GM19099 (cell line): ENCODE results near the gene FAM32A.

Experiments
- POLR2A ChIP-seq: IDR thresholded peaks from 3 replicates; pipeline ENCODE4 v1.6.1; 2011; ENCODE audit warnings: low read depth; ENCODE audit not compliant: insufficient read length; ENCODE audit errors: extremely low read depth

The FAM32A gene

DNA sequence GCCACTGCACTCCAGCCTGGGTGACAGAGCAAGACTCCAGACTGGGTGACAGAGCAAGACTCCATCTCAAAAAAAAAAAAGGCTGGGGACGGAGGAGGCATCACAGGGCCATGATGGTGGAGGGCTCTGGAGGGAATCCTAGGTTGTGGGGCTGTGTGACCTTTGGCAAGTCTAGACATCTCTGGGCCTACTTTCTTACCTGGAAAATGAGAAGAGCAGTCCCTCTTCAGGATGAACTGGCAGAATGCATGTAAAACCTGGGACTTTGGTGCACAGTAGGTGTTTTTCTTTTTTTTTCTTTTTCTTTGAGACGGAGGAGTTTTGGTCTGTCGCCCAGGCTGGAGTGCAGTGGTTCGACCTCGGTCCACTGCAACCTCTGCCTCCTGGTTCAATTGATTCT, 25.6 kb upstream of the FAM32A start:
- no peak for TF ChIP-seq POLR2A

DNA sequence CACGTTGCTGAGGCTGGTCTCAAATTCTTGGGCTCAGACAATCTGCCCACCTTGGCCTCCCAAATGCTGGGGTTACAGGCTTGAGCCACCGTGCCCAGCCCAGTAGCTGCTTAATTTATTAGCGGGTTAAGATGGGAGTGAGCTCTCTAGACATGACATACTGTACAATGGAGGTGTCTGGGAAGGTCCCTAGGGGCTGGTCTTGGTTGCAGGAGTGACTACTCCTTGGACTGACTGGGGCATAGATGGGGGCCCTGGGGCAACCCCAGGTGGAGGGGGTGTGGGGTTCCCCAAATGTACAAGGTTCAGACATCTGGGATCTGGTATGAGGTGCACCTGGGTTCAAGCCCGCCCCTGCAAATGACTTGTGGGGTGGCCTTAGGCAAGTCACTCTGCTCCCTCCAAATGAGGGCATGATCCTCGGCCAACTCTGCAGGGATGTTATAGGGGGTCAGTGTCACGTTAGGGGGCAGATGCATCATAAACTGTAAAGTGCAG, 24.7 kb upstream of the FAM32A start:
- TF ChIP-seq POLR2A: no peak

DNA sequence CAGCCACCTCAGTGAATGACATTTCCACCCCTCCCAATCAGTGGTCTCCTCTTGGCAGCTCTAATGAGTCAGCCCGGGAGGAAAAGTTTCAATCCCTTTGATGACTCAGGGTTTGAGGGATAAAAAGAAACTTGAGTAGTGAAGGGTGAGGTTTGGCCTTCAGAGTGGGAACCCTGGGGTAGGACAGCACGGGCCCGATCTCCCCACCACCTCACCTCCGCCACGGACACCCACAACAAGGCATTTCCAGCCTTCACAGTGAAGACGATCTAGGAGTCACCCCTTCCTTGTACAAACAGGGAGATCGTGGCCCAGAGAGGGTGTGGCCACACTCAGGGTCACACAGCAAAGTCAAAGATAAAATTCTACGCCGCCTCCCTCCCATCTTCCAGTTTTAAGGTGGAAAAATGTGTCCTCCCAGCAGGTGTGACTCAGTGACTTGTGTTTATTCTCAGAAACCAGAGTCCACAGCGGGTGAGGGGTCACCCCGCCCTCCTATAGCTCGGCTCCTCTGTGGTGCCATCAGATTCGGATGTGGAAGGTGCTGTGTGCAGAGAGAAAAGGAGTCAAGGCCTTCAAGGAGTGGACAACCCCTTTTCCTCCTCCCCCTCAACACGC, 24.2 kb upstream of the FAM32A start:
- TF ChIP-seq POLR2A: no peak

DNA sequence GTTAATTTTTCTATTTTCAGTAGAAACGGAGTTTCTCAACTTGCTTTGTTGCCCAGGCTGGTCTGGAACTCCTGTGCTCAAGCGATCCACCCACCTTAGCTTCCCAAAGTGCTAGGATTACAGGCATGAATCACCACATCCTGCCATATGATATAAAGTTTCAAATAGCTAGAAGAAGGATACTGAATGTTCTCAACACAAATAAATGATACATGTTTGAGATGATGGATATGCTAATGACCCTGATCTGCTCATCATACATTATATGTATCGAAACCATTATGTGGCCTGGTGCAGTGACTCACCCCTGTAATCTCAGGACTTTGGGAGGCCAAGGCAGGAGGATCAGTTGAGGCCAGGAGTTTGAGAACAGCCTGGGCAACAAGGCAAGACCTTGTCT, 23.4 kb upstream of the FAM32A start:
- no peak for TF ChIP-seq POLR2A

DNA sequence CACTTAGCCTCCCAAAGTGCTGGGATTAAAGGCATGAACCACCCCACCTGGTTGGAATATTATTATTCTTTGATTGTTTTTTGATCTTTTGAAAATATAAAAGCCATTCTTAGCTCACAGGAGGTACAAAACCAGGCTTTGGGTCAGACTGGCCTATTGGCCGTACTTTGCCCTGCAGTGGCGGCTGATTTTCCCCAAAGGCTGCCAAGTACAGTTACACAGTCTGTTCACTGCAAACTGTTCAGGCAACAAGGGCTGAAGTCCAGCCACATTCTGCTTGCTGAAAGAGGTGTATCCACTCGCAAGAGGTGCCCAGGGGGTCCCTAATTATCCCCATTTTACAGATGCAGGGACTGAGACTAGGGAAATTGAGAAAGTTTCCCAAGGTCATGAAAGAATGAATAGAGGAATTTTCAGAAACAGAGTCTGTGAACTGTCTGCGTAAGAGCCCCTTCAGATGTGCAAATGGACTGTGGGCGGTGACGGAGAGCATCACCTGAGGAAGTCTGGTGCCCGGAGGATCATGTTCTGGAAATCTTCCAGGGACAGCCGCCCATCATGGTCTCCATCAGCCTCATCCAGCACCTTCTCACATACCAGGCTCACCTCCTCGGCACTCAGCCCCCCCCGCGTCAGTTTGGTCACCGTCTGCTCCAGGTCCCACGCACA, 20.9 kb upstream of the FAM32A start:
- no peak for TF ChIP-seq POLR2A

DNA sequence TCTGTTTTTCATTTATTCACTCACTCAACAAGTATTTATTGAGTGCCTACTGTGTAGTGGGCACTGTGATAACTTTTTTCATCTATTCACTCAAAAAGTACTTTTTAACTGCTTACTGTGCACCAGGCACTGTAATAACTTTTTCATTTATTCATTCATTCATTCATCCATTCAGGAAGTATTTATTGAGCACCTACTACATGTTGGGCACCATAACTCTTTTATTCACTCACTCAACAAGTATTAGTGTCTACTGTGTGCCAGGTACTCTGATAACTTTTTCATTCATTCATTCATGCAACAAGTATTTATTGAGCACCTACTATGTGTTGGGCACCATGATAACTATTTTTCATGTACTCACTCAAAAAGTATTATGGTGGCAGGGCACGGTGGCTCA, 18.8 kb upstream of the FAM32A start:
- no peak for TF ChIP-seq POLR2A

DNA sequence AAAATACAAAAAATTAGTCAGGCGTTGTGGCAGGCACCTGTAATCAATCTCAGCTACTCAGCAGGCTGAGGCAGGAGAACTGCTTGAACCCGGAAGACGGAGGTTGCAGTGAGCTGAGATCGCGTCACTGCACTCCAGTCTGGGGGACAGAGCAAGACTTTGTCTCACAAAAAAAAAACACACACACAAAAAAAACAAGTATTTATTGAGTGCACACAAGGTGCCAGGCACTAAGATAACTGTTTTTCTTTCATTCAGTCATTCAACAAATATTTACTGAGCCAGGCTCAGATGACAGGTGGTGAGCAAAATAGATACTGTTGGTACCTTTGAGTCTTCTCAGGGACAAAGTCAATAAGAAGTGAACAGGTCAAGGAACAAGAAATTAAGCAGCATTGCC, 18.2 kb upstream of the FAM32A start:
- TF ChIP-seq POLR2A: no peak

DNA sequence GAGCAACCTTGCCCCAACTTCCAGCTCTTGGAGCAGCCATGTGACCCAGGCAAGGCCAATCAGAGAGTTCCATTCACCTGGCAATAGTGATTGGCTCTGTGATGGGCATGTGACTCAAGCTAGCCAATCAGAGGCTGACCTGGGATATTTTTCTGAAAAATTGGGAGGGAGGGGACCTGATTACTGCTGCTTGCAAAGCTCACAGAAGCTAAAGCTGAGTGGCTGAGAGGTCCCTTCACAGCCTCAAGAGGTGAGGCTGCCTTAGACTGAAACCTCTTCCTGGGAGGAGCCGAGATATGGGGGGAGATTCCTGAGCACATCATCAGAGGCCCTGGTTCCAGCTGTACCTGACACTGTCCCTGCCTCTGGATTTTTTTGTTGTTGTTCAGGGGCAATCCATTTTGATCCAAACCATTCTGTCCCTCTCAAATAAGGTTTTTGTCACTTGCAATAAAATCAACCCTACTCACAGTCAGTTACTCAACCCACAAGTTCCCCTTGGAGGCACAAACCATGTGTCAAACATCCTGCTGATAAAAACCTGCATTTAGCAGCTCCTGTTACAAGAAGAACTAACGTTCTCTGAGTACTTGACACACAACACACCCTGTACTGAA, 16.6 kb upstream of the FAM32A start:
- TF ChIP-seq POLR2A: no peak

DNA sequence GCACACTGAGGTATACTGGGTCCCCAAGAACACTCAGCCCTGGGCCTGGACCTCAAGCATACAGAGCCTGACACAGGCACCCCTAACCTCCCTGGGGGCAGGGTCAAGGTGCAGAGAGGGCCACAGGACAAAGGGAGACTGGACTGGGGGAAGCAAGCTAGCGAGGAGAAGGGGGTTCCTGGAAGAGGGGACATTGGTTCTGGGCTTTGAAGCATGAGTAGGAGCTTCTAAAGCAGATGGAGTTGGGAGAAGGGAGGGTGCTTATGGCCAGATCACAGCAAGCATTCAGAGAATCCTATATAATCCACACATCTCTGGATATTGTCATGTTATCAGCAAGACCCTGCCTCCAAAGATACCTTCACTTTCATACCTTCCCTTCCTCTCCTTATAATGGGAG, 15.1 kb upstream of the FAM32A start:
- no peak for TF ChIP-seq POLR2A

DNA sequence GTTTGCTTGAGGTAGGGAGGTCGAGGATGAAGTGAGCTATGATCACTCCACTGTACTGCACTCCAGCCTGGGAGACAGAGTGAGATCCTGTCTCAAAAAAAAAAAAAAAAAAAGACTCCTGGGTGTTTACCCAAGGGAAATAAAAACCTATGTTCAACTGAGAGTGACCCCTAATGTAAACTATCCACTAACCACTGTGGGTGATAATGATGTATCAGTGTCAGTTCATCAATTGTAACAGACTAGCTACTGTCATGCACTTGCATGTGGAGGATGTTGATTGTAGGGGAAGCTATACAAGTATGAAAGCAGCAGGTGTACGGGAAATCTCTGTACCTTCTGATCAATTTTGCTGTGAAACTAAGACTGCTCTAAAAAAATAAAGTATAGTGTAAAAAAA, 9.3 kb upstream of the FAM32A start:
- TF ChIP-seq POLR2A: no peak

DNA sequence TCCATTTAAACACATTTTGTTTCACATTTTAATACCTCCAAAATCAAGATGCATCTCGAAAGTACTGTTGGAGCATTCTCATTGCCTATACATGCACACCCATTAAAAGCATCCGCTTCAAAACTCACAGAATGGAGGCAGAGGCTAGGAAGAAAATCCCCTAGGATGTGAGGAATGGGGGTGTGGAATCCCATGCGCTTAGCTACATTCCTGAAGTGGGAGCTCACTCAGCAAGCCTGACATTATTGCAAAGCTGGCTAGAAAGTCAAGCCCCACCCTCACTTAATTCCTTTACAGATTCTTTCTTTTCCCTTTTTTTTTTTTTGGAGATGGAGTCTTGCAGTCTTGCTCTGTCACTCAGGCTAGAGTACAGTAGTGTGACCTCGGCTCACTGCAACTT, 4.6 kb upstream of the FAM32A start:
- TF ChIP-seq POLR2A: no peak

DNA sequence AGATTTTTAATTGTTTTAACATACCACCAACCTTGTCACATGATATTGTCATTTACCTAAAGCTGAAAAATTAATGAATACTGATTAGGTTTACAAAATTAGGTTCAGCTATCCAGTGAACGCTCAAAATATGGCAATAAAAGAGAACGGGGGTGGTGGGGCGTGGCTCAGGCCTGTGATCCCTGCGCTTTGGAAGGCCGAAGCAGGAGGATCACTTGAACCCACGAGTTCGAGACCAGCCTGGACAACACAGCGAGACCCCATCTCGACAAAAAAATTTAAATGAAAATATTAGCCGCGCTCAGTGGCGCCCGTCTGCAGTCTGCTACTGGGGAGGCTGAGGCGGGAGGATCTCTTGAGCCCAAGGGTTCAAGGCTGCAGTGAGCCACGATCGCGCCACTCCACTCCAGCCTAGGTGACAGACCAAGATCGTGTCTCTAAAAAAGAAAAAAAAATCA, 516 bp upstream of the FAM32A start:
- TF ChIP-seq POLR2A: no peak

DNA sequence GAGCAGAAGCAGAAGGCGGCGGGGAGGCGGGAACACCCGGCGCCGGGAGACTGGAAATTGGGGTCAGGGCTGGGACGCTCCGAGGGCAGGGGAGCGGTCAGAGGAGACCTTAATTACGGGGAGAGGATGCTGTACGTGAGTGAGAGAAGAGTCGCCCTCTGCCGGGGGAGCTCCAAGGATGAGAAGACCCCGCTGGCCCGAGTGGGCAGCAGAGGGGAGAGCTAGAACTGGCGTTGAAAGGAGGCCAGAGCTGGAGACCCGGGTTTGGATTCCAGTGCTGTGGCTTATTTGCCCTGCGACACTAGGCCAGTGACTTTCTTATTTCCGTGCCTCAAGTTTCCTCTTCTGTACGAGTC, 536 bp downstream of the FAM32A start:
- no peak for TF ChIP-seq POLR2A

DNA sequence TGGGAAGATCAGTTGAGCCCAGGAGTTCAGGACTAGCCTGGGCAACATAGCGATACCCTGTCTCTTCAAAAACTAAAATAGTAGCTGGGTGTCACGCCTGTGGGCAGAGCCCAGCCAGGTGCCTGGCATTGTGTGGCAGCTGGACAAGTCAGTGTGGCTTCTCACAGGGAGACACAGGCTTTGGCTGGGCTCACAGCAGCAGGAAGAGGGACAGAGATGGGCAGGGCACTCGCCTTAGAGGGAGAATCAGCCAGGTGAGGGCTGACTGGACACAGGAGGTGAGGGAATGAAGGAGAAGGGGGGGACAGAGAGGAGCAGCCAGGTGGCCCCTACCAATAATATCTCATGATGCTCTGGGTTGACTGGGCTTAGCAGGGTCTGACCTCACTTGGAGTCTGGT, 3.3 kb downstream of the FAM32A start:
- TF ChIP-seq POLR2A: no peak

DNA sequence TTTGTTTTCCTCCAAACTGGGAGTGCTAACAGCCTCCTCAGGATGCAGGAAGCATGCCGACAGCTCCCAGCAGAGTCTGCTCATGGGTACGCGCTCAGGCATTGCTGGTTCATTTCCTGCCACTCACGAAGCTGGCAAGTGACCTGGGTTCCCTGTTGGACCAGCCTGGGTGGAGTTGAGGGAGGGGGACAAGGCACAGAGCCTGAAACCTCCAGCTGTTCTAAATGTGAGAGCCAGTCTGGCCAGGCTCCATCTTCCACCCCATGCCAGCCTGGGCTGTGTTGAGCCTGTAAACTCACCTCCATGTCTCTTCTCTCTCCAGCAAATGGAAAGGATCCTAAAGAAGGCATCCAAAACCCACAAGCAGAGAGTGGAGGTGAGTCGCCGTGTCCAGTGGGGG, 5.0 kb downstream of the FAM32A start:
- TF ChIP-seq POLR2A: no peak

DNA sequence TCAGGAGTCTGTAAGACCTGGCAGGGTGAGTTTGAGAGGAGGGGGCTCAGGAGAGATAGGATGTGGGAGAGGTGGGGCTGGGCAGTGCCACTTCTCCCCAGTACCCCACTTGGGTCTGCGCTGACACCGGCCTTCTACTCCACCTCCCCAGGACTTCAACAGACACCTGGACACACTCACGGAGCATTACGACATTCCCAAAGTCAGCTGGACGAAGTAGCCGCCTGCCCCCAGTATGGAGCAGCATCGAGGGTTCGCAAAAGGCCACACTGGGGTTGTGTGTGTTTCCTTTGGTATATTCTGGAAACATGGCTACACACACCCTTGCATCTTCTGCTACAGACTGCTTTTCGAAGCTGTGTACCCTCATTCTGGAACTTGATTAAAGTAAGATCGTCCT, 5.5 kb downstream of the FAM32A start:
- no peak for TF ChIP-seq POLR2A
